Measurements from ENCODE around the gene BLOC1S3. TPM values are rescaled to one million over a fixed set of nuclear protein-coding genes. Genes with fewer than 3 reads are reported as not detected.

The BLOC1S3 gene
- total and polyA plus RNA-seq, 2 of the 13 experiments (the other 11 are each of a cell fraction or from before 2014, with no cell fraction given) = 4.3 to 4.8 TPM

GRCh38 chr19:45179072-45179891, 698 bp downstream of the BLOC1S3 start (continued):
- TF ChIP-seq TERF1 (CRISPR knock-in tag; IDR thresholded peaks at IDR 0.05) (no peak), SMAD1 (CRISPR knock-in tag; IDR thresholded peaks at IDR 0.05; ENCODE audit: borderline replicate concordance, low read depth) (no peak), CBX1 (IDR thresholded peaks at IDR 0.05; ENCODE audit: low read depth) (no peak), THAP11 (CRISPR knock-in tag; IDR thresholded peaks at IDR 0.05) (peak; percentile 9; the same call in 1 of the 2 replicates), PLRG1 (conservative IDR thresholded peaks at IDR 0.05) (no peak), ZNF547 (CRISPR knock-in tag; IDR thresholded peaks at IDR 0.05) (peak; percentile 2; the same call in 1 of the 2 replicates), ZNF629 (CRISPR knock-in tag; conservative IDR thresholded peaks at IDR 0.05) (peak; percentile 57; the same call in 1 of the 2 replicates), NFIC (IDR thresholded peaks at IDR 0.05; ENCODE audit: low read length) (no peak), HCFC1 (IDR thresholded peaks at IDR 0.05; ENCODE audit: low read depth, low read length) (no peak), ZFP36L1 (CRISPR knock-in tag; IDR thresholded peaks at IDR 0.05) (no peak; the same call in 1 of the 2 replicates), RNF219 (CRISPR knock-in tag; IDR thresholded peaks at IDR 0.05) (no peak), TARDBP (CRISPR knock-in tag; IDR thresholded peaks at IDR 0.05) (no peak), TFDP2 (CRISPR knock-in tag; IDR thresholded peaks at IDR 0.05) (no peak), KLF16 (CRISPR knock-in tag; IDR thresholded peaks at IDR 0.05) (no peak), THYN1 (CRISPR knock-in tag; IDR thresholded peaks at IDR 0.05; ENCODE audit: borderline replicate concordance, low read depth) (no peak), NONO (IDR thresholded peaks at IDR 0.05) (no peak), NONO (CRISPR knock-in tag; conservative IDR thresholded peaks at IDR 0.05) (no peak), ETV6 (CRISPR knock-in tag; conservative IDR thresholded peaks at IDR 0.05) (no peak), MIER2 (CRISPR knock-in tag; IDR thresholded peaks at IDR 0.05) (no peak)
- TF ChIP-seq, protein P1, sequence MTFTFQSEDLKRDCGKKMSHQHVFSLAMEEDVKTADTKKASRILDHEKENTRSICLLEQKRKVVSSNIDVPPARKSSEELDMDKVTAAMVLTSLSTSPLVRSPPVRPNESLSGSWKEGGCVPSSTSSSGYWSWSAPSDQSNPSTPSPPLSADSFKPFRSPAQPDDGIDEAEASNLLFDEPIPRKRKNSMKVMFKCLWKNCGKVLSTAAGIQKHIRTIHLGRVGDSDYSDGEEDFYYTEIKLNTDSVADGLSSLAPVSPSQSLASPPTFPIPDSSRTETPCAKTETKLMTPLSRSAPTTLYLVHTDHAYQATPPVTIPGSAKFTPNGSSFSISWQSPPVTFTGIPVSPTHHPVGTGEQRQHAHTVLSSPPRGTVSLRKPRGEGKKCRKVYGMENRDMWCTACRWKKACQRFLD (CRISPR knock-in tag; IDR thresholded peaks at IDR 0.05; ENCODE audit: borderline replicate concordance) = no peak; the same call in 1 of the 2 replicates

All from HepG2 (cell line).